ENCODE measurements around the gene MPO. TPM values are rescaled to one million over a fixed set of nuclear protein-coding genes. Genes with fewer than 3 reads are reported as not detected.

MPO gene
- total and polyA plus RNA-seq, 2 of the 8 experiments (the other 6 are each of a cell fraction or from before 2014, with no cell fraction given) = 0.06 to 0.74 TPM

DNA sequence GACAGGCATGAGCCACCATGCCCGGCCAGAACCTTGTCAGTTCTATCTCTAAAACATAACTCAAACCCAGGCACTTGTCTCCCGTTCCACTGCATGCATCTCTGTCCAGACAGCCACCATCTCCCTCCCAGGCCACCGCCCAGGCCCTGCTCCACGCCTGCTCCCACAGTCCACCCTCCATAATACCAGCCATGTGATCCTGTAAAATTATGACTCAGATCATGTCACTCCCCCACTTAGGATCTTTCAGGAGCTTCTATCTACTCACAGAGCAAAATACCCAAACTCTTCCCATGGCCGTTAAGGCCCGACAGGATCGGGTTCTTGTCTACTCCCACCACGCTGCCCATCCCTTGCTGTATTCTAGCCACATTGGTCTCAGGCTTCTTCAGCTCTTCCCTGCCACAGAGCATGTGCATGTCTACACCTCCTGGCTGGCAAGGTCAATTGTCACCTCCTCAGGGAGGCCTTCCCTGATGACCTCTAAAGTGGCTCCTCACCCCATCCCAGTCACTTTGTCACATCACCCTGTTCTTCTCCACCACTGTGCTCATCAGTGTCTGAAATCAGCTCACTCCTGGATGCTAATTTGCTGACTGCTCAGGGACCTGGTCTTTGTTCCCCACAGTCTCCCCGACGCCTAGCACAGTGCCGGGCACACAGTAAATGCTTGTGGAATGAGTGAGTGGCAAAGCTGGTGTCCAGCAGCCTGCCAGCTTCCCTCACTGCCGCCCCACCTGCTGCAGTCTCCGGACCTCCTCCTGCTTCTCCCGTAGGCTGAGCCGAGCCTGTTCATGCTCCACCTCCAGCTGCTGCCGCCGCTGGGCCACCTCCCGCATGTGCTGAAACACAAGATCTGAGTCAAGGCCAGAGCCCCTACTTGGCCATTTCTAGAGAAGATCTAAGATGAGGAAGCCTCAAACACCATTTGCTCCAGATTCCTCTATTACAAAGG, 41.1 kb upstream of the MPO start (continued):
- TF ChIP-seq, protein P1, sequence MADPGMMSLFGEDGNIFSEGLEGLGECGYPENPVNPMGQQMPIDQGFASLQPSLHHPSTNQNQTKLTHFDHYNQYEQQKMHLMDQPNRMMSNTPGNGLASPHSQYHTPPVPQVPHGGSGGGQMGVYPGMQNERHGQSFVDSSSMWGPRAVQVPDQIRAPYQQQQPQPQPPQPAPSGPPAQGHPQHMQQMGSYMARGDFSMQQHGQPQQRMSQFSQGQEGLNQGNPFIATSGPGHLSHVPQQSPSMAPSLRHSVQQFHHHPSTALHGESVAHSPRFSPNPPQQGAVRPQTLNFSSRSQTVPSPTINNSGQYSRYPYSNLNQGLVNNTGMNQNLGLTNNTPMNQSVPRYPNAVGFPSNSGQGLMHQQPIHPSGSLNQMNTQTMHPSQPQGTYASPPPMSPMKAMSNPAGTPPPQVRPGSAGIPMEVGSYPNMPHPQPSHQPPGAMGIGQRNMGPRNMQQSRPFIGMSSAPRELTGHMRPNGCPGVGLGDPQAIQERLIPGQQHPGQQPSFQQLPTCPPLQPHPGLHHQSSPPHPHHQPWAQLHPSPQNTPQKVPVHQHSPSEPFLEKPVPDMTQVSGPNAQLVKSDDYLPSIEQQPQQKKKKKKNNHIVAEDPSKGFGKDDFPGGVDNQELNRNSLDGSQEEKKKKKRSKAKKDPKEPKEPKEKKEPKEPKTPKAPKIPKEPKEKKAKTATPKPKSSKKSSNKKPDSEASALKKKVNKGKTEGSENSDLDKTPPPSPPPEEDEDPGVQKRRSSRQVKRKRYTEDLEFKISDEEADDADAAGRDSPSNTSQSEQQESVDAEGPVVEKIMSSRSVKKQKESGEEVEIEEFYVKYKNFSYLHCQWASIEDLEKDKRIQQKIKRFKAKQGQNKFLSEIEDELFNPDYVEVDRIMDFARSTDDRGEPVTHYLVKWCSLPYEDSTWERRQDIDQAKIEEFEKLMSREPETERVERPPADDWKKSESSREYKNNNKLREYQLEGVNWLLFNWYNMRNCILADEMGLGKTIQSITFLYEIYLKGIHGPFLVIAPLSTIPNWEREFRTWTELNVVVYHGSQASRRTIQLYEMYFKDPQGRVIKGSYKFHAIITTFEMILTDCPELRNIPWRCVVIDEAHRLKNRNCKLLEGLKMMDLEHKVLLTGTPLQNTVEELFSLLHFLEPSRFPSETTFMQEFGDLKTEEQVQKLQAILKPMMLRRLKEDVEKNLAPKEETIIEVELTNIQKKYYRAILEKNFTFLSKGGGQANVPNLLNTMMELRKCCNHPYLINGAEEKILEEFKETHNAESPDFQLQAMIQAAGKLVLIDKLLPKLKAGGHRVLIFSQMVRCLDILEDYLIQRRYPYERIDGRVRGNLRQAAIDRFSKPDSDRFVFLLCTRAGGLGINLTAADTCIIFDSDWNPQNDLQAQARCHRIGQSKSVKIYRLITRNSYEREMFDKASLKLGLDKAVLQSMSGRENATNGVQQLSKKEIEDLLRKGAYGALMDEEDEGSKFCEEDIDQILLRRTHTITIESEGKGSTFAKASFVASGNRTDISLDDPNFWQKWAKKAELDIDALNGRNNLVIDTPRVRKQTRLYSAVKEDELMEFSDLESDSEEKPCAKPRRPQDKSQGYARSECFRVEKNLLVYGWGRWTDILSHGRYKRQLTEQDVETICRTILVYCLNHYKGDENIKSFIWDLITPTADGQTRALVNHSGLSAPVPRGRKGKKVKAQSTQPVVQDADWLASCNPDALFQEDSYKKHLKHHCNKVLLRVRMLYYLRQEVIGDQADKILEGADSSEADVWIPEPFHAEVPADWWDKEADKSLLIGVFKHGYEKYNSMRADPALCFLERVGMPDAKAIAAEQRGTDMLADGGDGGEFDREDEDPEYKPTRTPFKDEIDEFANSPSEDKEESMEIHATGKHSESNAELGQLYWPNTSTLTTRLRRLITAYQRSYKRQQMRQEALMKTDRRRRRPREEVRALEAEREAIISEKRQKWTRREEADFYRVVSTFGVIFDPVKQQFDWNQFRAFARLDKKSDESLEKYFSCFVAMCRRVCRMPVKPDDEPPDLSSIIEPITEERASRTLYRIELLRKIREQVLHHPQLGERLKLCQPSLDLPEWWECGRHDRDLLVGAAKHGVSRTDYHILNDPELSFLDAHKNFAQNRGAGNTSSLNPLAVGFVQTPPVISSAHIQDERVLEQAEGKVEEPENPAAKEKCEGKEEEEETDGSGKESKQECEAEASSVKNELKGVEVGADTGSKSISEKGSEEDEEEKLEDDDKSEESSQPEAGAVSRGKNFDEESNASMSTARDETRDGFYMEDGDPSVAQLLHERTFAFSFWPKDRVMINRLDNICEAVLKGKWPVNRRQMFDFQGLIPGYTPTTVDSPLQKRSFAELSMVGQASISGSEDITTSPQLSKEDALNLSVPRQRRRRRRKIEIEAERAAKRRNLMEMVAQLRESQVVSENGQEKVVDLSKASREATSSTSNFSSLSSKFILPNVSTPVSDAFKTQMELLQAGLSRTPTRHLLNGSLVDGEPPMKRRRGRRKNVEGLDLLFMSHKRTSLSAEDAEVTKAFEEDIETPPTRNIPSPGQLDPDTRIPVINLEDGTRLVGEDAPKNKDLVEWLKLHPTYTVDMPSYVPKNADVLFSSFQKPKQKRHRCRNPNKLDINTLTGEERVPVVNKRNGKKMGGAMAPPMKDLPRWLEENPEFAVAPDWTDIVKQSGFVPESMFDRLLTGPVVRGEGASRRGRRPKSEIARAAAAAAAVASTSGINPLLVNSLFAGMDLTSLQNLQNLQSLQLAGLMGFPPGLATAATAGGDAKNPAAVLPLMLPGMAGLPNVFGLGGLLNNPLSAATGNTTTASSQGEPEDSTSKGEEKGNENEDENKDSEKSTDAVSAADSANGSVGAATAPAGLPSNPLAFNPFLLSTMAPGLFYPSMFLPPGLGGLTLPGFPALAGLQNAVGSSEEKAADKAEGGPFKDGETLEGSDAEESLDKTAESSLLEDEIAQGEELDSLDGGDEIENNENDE (IDR thresholded peaks at IDR 0.05; ENCODE audit: insufficient replicate concordance, low read length) = no peak
- TF ChIP-seq USF2 (IDR thresholded peaks at IDR 0.05; ENCODE audit: low read length) (no peak), EZH2 (IDR thresholded peaks at IDR 0.05; ENCODE audit: low read depth, low read length, severe bottlenecking) (no peak), EP300 (IDR thresholded peaks at IDR 0.05; ENCODE audit: borderline replicate concordance in 1 of 2, low read depth in 2 of 2, low read length in 2 of 2) (no peak), ZNF274 (IDR thresholded peaks at IDR 0.05; ENCODE audit: borderline replicate concordance, extremely low read depth, low read length) (no peak), SP1 (IDR thresholded peaks at IDR 0.05; ENCODE audit: low read depth, low read length) (no peak), KDM5A (IDR thresholded peaks at IDR 0.05; ENCODE audit: low read length) (no peak)
